Brain microvascular endothelial cell (primary cell): ENCODE results near the gene HIVEP2.

Experiments
- DNase-seq: peaks from one replicate; pipeline ENCODE4 v3.0.0-alpha.2; 2020
- H3K27ac ChIP-seq: fragments of 250-450 bp; sonication (Bioruptor Pico); 2 replicates; pipeline ENCODE4 v1.5.1; 2020; ENCODE audit warnings: mild to moderate bottlenecking, moderate library complexity
- H3K27me3 ChIP-seq: fragments of 250-450 bp; sonication (Bioruptor Pico); replicated peaks from 2 replicates; pipeline ENCODE4 v1.5.1; 2020; ENCODE audit warnings: mild to moderate bottlenecking
- H3K36me3 ChIP-seq: fragments of 250-450 bp; sonication (Bioruptor Pico); replicated peaks from 2 replicates; pipeline ENCODE4 v1.5.1; 2020; ENCODE audit warnings: mild to moderate bottlenecking
- H3K4me3 ChIP-seq: 2 replicates; pipeline ENCODE4 v1.5.1; 2011; ENCODE audit warnings: low read depth, mild to moderate bottlenecking, control low read depth, low read length, moderate library complexity
- CTCF ChIP-seq: IDR thresholded peaks from 2 replicates; pipeline ENCODE4 v1.5.1; 2011; ENCODE audit warnings: low read depth, mild to moderate bottlenecking, moderate library complexity, low read length, control low read depth, inconsistent platforms; ENCODE audit errors: missing control alignments
- in situ Hi-C: cut with HindIII; loops from 2 replicates; pipeline ENCODE4 v1.10.0; 2017; ENCODE audit warnings: low sequenced_read_pairs, low pct_ligation_motif_present

Gene HIVEP2

GRCh38 chr6:142954844-142955243 is 9.9 kb upstream of the HIVEP2 start:
- no peak overlapping the region for H3K4me3 ChIP-seq
- H3K27ac ChIP-seq, result no peak overlapping the region
- no peaks in the 10 kb centered on the region for H3K36me3 ChIP-seq
- DNase-seq, result no peak
- in situ Hi-C loops, result no loop called here
- TF ChIP-seq CTCF, result no peak
- H3K27me3 ChIP-seq, result no peaks in the 10 kb centered on the region

- in situ Hi-C loops, result no loop called here
- no peak overlapping the region for H3K27ac ChIP-seq
These were observed 8.6 kb upstream of the HIVEP2 start for GRCh38 chr6:142953373-142954273.

GRCh38 chr6:142952614-142953013 is 7.6 kb upstream of the HIVEP2 start:
- no peak overlapping the region for H3K4me3 ChIP-seq
- no peak for DNase-seq
- in situ Hi-C loops, result no loop called here
- H3K36me3 ChIP-seq, result no peaks in the 10 kb centered on the region
- H3K27me3 ChIP-seq, result no peaks in the 10 kb centered on the region
- no peak for TF ChIP-seq CTCF
- H3K27ac ChIP-seq, result no peak overlapping the region

More at GRCh38 chr6:142953373-142954273, 8.6 kb upstream of the HIVEP2 start:
- TF ChIP-seq CTCF, result no peak
- Histone ChIP-seq H3K27me3 (no peaks in the 10 kb centered on the region), H3K36me3 (no peaks in the 10 kb centered on the region), H3K4me3 (no peak overlapping the region)
- DNase-seq, result no peak

- no peak for DNase-seq
- no peak overlapping the region for H3K27ac ChIP-seq
- TF ChIP-seq CTCF, result no peak
- no peaks in the 10 kb centered on the region for H3K27me3 ChIP-seq
- H3K36me3 ChIP-seq, result no peaks in the 10 kb centered on the region
- in situ Hi-C loops, result no loop called here
- H3K4me3 ChIP-seq, result no peak overlapping the region
These were observed 5.3 kb upstream of the HIVEP2 start for GRCh38 chr6:142950291-142950690.

- Histone ChIP-seq H3K27ac (peak overlapping the region; percentile 99), H3K4me3 (peak overlapping the region; percentile 98), H3K36me3 (no peaks in the 10 kb centered on the region), H3K27me3 (no peaks in the 10 kb centered on the region)
- TF ChIP-seq CTCF, result no peak
- in situ Hi-C loops, result loop anchor here (10.0 kb wide), 1 partner anchor 253 kb away; no protein-coding TSS in a partner anchor
- DNase-seq, result no peak
These were observed 2.9 kb upstream of the HIVEP2 start for GRCh38 chr6:142947714-142948480.
